Stimulated activated CD4-positive, alpha-beta T cell treated with anti-CD3 and anti-CD28 coated beads, Interleukin-1b, Interleukin-23, amount 100 ng/mL, for 4 hours (primary cell): ENCODE measurements around the gene SATB2.

Experiments used
- DNase-seq, 2 donors: peaks; one replicate each; pipeline ENCODE4 v3.0.0-alpha.2; 2020; ENCODE audit warnings: low read depth in 2 of 2

Gene SATB2

GRCh38 chr2:199405241-199405640, 52.5 kb downstream of the SATB2 start:
- DNase-seq = no peak

GRCh38 chr2:199404841-199405240, 52.9 kb downstream of the SATB2 start:
- no peak for DNase-seq

- no peak for DNase-seq
These were observed 62.4 kb downstream of the SATB2 start for GRCh38 chr2:199395311-199395710.

GRCh38 chr2:199392363-199392762, 65.4 kb downstream of the SATB2 start:
- no peak for DNase-seq

- DNase-seq = no peak
These were observed 68.9 kb downstream of the SATB2 start for GRCh38 chr2:199388728-199389268.

GRCh38 chr2:199384043-199384442, 73.7 kb downstream of the SATB2 start:
- DNase-seq = no peak

- DNase-seq = no peak
These were observed 74.7 kb downstream of the SATB2 start for GRCh38 chr2:199383021-199383420.

- DNase-seq = no peak
These were observed 75.6 kb downstream of the SATB2 start for GRCh38 chr2:199382091-199382490.

- DNase-seq = no peak
These were observed 76.2 kb downstream of the SATB2 start for GRCh38 chr2:199381531-199381930.

- DNase-seq = no peak
These were observed 78.6 kb downstream of the SATB2 start for GRCh38 chr2:199378948-199379650.

GRCh38 chr2:199370150-199370780, 87.5 kb downstream of the SATB2 start:
- DNase-seq = no peak

GRCh38 chr2:199366406-199366805, 91.3 kb downstream of the SATB2 start:
- DNase-seq = no peak

- DNase-seq = no peak
These were observed 93.6 kb downstream of the SATB2 start for GRCh38 chr2:199364153-199364552.

GRCh38 chr2:199356412-199356811, 101.3 kb downstream of the SATB2 start:
- DNase-seq = no peak

- DNase-seq = no peak
These were observed 108.9 kb downstream of the SATB2 start for GRCh38 chr2:199348871-199349270.

- no peak for DNase-seq
These were observed 113.7 kb downstream of the SATB2 start for GRCh38 chr2:199344012-199344411.

GRCh38 chr2:199342334-199342733, 115.4 kb downstream of the SATB2 start:
- DNase-seq = no peak

GRCh38 chr2:199341123-199341522, 116.6 kb downstream of the SATB2 start:
- no peak for DNase-seq

- DNase-seq = no peak
These were observed 117.7 kb downstream of the SATB2 start for GRCh38 chr2:199339891-199340605.

- DNase-seq = no peak
These were observed 121.2 kb downstream of the SATB2 start for GRCh38 chr2:199336546-199336945.

- DNase-seq = no peak
These were observed 122.2 kb downstream of the SATB2 start for GRCh38 chr2:199335502-199335901.

- no peak for DNase-seq
These were observed 128.3 kb downstream of the SATB2 start for GRCh38 chr2:199329466-199329865.

- DNase-seq = no peak
These were observed 128.7 kb downstream of the SATB2 start for GRCh38 chr2:199329031-199329430.
